ENCODE measurements around the gene ANKRD45.

Gene ANKRD45

DNA sequence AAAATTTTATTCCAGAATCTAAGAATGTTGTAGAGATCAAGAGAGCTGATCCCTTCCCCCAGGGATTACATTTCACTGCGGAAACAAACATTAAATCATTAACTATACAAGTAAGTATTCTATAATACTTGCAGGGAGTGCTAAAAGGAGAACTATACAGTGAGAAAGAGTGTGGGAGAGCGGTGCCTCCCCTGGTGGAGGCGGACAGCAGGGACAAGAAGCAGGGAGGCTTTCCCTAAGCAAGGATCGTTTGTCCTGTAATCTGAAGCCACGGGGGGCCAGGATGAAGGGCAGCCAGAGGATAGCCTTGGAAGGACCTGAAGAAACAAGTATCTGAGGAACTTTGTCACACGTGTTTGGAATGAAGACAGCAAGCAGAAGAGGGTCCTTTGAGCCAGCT lies 106.8 kb downstream of the ANKRD45 start:
- H3K9me3 ChIP-seq: no peaks in the 10 kb centered on the region
- no peaks in the 10 kb centered on the region for H3K27me3 ChIP-seq
- H3K4me3 ChIP-seq (ENCODE audit: low read depth, low read length): no peak overlapping the region
- no peaks in the 10 kb centered on the region for H3K4me1 ChIP-seq
- TF ChIP-seq, protein P1, sequence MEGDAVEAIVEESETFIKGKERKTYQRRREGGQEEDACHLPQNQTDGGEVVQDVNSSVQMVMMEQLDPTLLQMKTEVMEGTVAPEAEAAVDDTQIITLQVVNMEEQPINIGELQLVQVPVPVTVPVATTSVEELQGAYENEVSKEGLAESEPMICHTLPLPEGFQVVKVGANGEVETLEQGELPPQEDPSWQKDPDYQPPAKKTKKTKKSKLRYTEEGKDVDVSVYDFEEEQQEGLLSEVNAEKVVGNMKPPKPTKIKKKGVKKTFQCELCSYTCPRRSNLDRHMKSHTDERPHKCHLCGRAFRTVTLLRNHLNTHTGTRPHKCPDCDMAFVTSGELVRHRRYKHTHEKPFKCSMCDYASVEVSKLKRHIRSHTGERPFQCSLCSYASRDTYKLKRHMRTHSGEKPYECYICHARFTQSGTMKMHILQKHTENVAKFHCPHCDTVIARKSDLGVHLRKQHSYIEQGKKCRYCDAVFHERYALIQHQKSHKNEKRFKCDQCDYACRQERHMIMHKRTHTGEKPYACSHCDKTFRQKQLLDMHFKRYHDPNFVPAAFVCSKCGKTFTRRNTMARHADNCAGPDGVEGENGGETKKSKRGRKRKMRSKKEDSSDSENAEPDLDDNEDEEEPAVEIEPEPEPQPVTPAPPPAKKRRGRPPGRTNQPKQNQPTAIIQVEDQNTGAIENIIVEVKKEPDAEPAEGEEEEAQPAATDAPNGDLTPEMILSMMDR (IDR thresholded peaks at IDR 0.05; ENCODE audit: low read depth, low read length): no peak
- no peak for DNase-seq
- no peaks in the 10 kb centered on the region for H3K36me3 ChIP-seq

DNA sequence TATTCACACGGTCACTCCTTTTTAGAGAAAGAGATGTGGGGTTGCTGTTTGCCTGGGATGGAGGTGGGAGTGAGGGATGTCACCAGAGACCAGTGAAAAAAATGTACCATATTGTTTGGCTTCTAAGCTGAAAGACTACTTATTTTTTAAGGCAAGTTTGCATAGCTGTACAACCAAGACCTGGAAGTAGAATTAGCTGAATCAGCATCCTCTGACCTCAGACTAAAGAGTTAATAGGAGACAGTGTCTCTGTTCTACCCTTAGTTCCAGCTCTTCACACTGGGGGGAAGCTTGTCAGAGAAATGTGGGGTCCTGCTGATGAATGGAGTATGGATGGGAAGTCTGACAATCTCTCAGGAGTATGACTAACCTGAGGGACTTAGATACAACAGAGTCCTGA lies 108.4 kb downstream of the ANKRD45 start:
- H3K4me1 ChIP-seq: no peaks in the 10 kb centered on the region
- no peak for DNase-seq

DNA sequence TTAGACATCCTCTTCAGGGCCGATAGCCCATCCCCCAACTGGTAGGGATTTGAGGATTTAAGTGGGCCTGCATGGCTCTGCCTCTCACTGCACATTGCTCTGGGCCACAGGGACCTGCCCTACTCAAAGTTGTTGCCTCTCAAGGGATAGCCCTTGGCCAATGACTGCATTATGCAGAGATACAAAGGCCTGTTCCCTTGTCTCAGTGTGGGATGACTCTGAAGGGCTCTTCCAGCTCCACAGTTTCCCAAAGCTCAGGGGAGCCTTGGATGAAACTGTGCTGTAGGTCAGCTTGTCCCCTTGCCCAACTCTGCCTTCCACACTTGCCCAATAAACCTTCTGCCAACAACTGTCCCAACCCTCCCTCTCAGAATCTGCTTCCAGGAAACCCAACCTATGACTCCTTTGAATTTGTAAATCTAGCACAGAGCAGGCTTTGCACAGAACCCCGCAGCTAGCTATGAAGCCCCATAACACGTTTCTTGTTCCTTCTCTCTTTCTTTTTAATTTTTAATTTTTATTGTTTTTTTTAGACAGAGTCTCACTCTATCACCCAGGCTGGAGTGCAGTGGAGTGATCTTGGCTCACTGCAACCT lies 109.3 kb downstream of the ANKRD45 start:
- no peak for DNase-seq
- TF ChIP-seq, protein P1 (IDR thresholded peaks at IDR 0.05; ENCODE audit: low read depth, low read length): no peak
- Histone ChIP-seq H3K9me3 (no peaks in the 10 kb centered on the region), H3K36me3 (no peaks in the 10 kb centered on the region), H3K4me1 (no peaks in the 10 kb centered on the region), H3K27me3 (no peaks in the 10 kb centered on the region), H3K4me3 (ENCODE audit: low read depth, low read length) (no peak overlapping the region)

More for the DNA sequence above, 108.4 kb downstream of the ANKRD45 start:
- Histone ChIP-seq H3K4me3 (ENCODE audit: low read depth, low read length) (no peak overlapping the region), H3K27me3 (no peaks in the 10 kb centered on the region), H3K9me3 (no peaks in the 10 kb centered on the region), H3K36me3 (no peaks in the 10 kb centered on the region)
- TF ChIP-seq, protein P1 (IDR thresholded peaks at IDR 0.05; ENCODE audit: low read depth, low read length): no peak
